SH-SY5Y (cell line): Measurements from ENCODE around the gene DBH.

Experiments
- GATA2 ChIP-seq: IDR thresholded peaks from 2 replicates; pipeline ENCODE4 v1.6.1; 2011; ENCODE audit warnings: mild to moderate bottlenecking, low read depth, low read length
- GATA3 ChIP-seq: IDR thresholded peaks from 2 replicates; pipeline ENCODE4 v1.6.1; 2011; ENCODE audit warnings: low read depth, mild to moderate bottlenecking, low read length, moderate library complexity

GRCh38 chr9:133592731-133593409 lies 43.3 kb upstream of the DBH start:
- TF ChIP-seq GATA2: no peak
- no peak for TF ChIP-seq GATA3
